Suppressor macrophage (primary cell): ENCODE results near the gene RNF214.
A peak's percentile ranks its signal among the peaks of the same experiment; 100 is the strongest.
"Not testable (repeated sequence)": the region's sequence is repeated elsewhere in the genome, so short reads cannot be mapped to it uniquely, and the experiment has no call there.

Experiments
- DNase-seq, 4 experiments: peaks; one replicate each; pipeline ENCODE4 v3.0.0-alpha.2; 2020 to 2022

Gene RNF214

GRCh38 chr11:117197516-117198456, 34.7 kb upstream of the RNF214 start:
- no peak for DNase-seq

GRCh38 chr11:117198613-117199012, 33.9 kb upstream of the RNF214 start:
- no peak for DNase-seq

GRCh38 chr11:117199053-117199915, 33.2 kb upstream of the RNF214 start, which contains the start of gene TAGLN:
TSS of gene TAGLN (plus strand) at chr11:117199370. CDS start at chr11:117203014, 3,644 bp downstream.
- peak in 1 of 4 experiments; percentile 11 for DNase-seq

DNA sequence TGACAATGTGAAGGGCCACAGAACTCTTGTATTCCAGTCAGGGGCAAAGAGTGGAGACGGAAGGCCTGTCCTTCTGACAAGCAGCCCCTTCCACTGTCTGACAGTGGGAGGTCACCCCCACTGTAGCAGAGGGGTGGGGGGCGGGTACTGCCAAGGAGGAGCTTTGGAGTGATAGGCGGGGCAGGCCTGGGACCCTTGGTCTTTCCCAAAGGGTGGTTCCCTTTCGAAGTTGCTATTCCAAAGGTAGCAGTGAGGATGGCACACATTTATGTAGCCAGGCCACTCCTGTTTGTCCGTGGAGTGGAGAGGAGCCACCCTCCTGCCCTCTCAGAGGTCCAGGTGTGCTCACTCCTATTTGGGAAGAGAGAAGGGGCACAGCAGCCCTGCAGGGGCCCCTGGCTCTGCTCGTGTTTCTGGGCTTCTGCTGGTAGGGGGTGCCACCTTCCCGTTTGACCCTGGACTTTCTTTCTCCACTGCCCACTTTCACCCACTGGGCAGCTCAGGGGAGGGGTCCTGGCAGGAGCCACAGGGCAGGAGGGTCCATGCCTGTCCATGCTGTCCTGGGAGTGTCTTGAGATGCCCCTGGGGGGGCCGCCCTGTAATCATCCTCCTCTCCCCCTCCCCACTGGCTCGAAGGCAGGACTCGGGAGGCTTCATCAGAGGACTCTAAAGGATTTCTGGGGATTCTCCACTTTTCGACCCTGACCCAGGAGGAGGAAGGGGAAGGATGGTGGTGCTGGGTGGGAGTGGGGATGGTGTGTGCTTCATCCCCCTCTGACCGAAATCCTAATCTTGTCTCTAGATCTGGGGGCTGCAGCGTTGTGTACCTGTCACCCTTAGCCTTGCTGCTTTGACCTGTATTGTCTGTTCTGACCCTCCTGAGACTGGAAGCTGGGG, 32.3 kb upstream of the RNF214 start:
- DNase-seq, result no peak

GRCh38 chr11:117200813-117201657, 31.4 kb upstream of the RNF214 start:
- DNase-seq, result no peak

DNA sequence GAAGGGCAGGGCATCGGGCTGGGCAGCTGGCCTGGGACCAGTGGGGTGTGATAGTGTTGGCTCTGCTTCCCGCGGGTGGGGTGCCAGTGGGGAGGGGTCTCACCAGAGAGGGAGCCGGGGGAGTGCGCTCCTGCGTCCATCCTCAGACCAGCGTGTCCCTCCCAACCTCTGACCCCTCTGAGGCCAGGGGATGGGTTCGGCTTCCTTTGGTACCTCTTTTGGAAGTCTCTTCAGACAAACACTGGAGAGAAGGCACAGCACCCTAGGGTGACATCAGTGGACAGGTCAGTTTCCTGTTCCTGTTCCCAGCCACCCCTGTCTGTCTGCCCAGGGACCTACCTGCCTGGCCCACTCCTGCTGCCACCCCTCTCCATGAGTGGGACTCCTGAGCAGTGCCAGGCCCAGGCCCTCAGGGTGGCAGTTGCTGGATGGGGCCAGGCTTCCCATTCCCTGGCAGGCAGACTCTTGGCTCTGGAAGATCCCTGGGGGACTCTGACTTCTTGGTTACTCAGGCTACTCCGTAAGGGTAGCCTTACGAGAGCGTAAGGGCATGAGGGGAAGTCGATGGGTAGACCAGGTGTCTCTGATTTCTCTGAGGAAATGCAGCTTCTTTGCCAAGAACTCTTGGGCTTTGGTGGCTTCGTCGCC, 30.7 kb upstream of the RNF214 start:
- no peak for DNase-seq

DNA sequence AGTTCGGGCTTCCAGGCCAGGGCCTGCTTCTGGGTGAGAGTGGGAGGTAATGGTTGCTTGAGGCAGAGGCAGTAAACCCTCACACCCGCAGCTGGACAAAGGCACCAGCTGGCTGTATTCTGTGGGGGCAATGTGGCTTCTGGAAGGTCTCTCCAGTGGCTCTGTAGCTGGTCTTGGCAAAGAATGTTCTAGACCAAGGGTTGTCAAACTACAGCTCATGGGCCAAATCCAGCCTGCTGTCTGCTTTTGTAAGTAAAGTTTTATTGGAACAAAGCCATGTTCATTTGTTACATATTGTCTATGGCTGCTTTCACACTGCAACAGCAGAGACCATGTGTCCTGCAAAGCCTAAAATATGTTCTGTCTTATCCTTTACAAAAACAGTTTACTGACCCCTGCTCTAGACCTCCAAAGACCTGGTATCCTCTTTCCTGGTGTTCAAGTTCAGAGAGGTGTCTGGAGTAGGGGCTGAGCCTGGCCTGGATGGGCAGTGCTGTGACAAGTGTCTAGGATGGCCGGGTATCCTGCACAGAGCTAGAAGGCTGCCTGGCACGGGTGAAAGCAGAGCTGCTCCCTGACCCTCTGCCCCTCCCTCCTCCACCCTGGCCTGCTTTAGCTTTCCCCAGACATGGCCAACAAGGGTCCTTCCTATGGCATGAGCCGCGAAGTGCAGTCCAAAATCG, 29.9 kb upstream of the RNF214 start:
- no peak for DNase-seq

- no peak for DNase-seq
Measured at GRCh38 chr11:117203069-117203407, 29.4 kb upstream of the RNF214 start.

DNA sequence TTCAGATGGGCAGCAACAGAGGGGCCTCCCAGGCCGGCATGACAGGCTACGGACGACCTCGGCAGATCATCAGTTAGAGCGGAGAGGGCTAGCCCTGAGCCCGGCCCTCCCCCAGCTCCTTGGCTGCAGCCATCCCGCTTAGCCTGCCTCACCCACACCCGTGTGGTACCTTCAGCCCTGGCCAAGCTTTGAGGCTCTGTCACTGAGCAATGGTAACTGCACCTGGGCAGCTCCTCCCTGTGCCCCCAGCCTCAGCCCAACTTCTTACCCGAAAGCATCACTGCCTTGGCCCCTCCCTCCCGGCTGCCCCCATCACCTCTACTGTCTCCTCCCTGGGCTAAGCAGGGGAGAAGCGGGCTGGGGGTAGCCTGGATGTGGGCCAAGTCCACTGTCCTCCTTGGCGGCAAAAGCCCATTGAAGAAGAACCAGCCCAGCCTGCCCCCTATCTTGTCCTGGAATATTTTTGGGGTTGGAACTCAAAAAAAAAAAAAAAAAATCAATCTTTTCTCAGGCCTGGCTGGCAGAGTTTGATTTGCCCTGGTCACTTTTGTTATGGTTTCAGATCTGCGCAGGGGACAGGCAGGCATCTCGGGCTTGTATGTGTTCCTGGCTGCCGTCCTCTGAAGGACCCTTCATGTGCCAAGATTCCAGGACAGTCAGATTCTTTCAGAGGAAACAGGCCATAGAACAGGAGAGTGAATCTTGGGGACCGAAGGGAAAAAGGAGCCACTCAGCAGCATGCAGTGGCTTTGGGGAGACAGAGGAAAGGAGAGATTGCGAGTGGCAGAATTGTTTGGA, 28.0 kb upstream of the RNF214 start:
- DNase-seq, result no peak

- no peak for DNase-seq
Measured at GRCh38 chr11:117205211-117205818, 27.2 kb upstream of the RNF214 start.

DNA sequence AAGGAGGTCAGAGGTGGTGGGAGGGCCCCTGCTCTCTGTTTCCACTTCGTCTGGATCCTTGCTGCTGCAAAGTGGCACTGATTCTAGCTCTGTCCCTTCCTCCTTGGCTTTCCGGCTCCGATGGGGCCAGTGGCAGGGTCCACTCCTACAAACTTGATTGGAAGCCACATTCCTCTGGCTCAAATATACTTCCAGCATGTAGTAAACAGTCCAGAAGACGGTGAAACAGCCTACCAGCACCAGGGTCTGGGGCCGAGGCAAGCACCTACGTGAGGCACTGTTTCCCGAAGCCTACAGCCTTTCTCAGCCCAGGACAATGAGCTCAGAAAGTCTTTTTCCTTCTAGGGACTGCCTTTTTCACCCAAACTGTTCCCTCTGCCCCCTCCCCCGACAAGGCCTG, 26.4 kb upstream of the RNF214 start:
- DNase-seq, result not testable (repeated sequence)

- DNase-seq, result not testable (repeated sequence)
Measured at GRCh38 chr11:117206859-117207258, 25.6 kb upstream of the RNF214 start.

DNA sequence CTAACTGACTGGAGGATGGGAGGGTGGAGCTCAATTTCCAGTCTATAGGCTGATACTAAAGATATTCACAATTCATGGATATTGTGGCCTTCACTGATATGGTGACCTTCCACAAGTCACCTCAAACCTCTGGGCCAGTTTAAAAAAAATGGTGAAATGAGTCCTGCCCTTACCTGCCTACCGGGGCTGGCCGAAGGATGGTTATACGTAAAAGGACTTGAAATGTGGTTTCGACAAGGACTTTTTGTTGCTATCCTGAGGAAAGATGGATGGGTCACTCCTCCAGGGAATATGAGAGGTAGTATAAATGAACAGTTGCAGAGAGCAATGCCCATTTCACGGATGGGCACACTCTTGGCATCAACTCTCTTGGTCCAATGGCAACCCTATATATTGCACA, 25.0 kb upstream of the RNF214 start:
- DNase-seq, result not testable (repeated sequence)

GRCh38 chr11:117208710-117209109, 23.8 kb upstream of the RNF214 start:
- not testable (repeated sequence) for DNase-seq

DNA sequence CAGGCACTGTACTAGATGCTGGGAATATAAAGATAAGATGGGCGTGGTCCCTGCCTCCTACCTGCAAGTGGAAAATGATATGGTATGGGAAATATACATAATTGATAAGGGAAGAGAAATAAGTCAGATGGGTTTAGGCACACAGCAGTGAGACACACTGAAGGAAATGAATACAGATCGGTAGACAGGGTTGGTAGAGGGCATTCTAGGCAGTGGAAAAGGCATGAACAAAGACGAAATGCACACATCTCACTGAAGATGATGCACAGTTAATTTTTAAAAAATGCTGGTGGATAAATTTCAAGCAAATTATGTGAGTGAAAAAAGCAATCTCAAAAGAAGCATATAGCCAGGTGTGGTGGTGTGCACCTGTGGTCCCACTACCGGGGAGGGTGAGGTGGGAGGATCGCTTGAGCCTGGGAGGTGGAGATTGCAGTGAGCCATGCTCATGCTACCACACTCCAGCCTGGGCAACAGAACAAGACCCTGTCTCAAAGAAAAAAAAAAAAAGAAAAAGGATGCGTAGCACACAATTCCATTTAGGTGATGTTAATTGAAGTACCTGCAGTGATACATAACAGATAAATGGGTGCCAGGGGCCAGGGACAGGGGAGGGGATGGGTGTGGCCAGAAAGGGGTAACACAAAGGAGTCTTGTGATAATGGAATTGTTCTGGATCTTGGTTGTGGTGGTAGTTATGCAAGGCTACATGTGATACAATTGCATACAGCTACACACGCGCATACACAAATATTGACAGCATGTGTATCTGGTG, 22.9 kb upstream of the RNF214 start:
- DNase-seq, result not testable (repeated sequence)

GRCh38 chr11:117210620-117211019, 21.9 kb upstream of the RNF214 start:
- DNase-seq, result no peak

- DNase-seq, result no peak
Measured at GRCh38 chr11:117212697-117213355, 19.6 kb upstream of the RNF214 start.
